K562 (cell line): ENCODE measurements around the gene B9D2. TPM values are rescaled to one million over a fixed set of nuclear protein-coding genes. Genes with fewer than 3 reads are reported as not detected.
A peak's percentile ranks its signal among the peaks of the same experiment; 100 is the strongest.

ENCODE experiments used
- BRD4 ChIP-seq: fragments of 200-600 bp; sonication (generic); IDR thresholded peaks from 2 replicates; pipeline ENCODE4 v1.6.1; 2017; ENCODE audit warnings: inconsistent platforms
- CUX1 ChIP-seq: fragments of 200-800 bp; sonication (Bioruptor generic); IDR thresholded peaks from 2 replicates; pipeline ENCODE4 v1.6.1; 2016; ENCODE audit warnings: missing genetic modification characterization, missing compliant biosample characterization
- DEAF1 ChIP-seq: fragments of 450-650 bp; formaldehyde crosslinking; IDR thresholded peaks from 2 replicates; pipeline ENCODE4 v1.4.0; 2020; ENCODE audit warnings: mild to moderate bottlenecking, moderate library complexity
- FOXP4 ChIP-seq: sonication (generic); formaldehyde crosslinking; IDR thresholded peaks from 2 replicates; pipeline ENCODE4 v1.8.0; 2022; ENCODE audit warnings: mild to moderate bottlenecking, missing genetic modification reagents, borderline replicate concordance
- MNT ChIP-seq, 2 experiments: fragments of 450-650 bp; conservative IDR thresholded peaks; 2 replicates each; pipeline ENCODE4 v1.6.1; 2017; ENCODE audit warnings: mild to moderate bottlenecking in 2 of 2, moderate library complexity in 2 of 2
- PHB2 ChIP-seq: fragments of 450-650 bp; IDR thresholded peaks from 2 replicates; pipeline ENCODE4 v1.6.1; 2017; ENCODE audit warnings: low read depth
- YY1 ChIP-seq, 3 experiments: IDR thresholded peaks; 2 replicates each; pipeline ENCODE4 v1.6.1; 2011; ENCODE audit warnings: low read length in 2 of 3, mild to moderate bottlenecking in 2 of 3, moderate library complexity in 2 of 3, borderline replicate concordance in 1 of 3, control low read depth in 1 of 3, low read depth in 1 of 3; ENCODE audit not compliant: insufficient read depth in 3 of 3, insufficient replicate concordance in 2 of 3, control insufficient read depth in 1 of 3, insufficient read length in 1 of 3; ENCODE audit errors: extremely low read depth in 1 of 3
- ZBTB33 ChIP-seq: sonication (generic); formaldehyde crosslinking; IDR thresholded peaks from 2 replicates; pipeline ENCODE4 v1.8.1; 2023; ENCODE audit warnings: mild to moderate bottlenecking, missing genetic modification reagents
- polyA plus RNA-seq, 8 experiments: library from polyadenylated mRNA; depleted of rRNA in 4 of 8; stranded (reverse) in 5 of 8; unstranded in 3 of 8; fragments of >200 nt; fragmentation: Nextera tagmentation in 2 of 8; fragmentation: Illumina TruSeq in 1 of 8; extraction: Ambion mirVana in 2 of 8; extraction: Trizol in 1 of 8; gene quantifications; 2 replicates each; pipeline versions ENCODE4 v1.2.1 to v1.2.3, GENCODE V29; 2011 to 2014; ENCODE audit warnings: inconsistent platforms in 1 of 8, missing spikeins in 1 of 8
- total RNA-seq, 7 experiments: library from RNA; depleted of rRNA in 6 of 7; stranded (reverse); fragments of >200 nt in 6 of 7; fragmentation: Illumina TruSeq in 2 of 7; extraction: Trizol in 2 of 7; gene quantifications; 2 replicates each; pipeline versions ENCODE4 v1.2.1 to v1.2.3, GENCODE V29; 2011 to 2021; ENCODE audit warnings: low replicate concordance in 1 of 7

Gene B9D2
- total and polyA plus RNA-seq, 9 of the 15 experiments (the other 6 are each of a cell fraction or from before 2014, with no cell fraction given), result 0.83 to 6.9 (median 2.8) TPM

- TF ChIP-seq FOXP4 (CRISPR knock-in tag) (0 out of 2 replicates have a peak, but pooled peaks have one; percentile 79), BRD4 (peak; percentile 77; the same call in 1 of the 2 replicates), DEAF1 (CRISPR knock-in tag) (no peak), ZBTB33 (0 out of 2 replicates have a peak, but pooled peaks have one; percentile 18), YY1 (IDR thresholded peaks at IDR 0.05; ENCODE audit: borderline replicate concordance in 1 of 3, control insufficient read depth in 1 of 3, extremely low read depth in 1 of 3, insufficient read depth in 3 of 3, insufficient read length in 1 of 3, insufficient replicate concordance in 2 of 3, low read depth in 1 of 3, low read length in 2 of 3) (peak in 2 of 3 experiments; percentile 72 to 81), CUX1 (CRISPR knock-in tag) (no peak), PHB2 (no peak), MNT (conservative IDR thresholded peaks at IDR 0.05) (peak; percentile 74 to 87)
Observed at GRCh38 chr19:41352609-41353465, 11.1 kb downstream of the B9D2 start (continued).
